Esophagus muscularis mucosa (tissue), 4 donors: Measurements from ENCODE around the gene HDAC4. TPM values are rescaled to one million over a fixed set of nuclear protein-coding genes. Genes with fewer than 3 reads are reported as not detected.

Experiments
- DNase-seq: peaks from one replicate; pipeline ENCODE4 v3.0.0-alpha.2; 2017; ENCODE audit errors: extremely low spot score
- H3K27ac ChIP-seq, 4 donors: fragments of 200-600 bp; sonication (generic); replicated peaks in 1 of 4; 1 replicate in 3 of 4; 2 replicates in 1 of 4; pipeline ENCODE4 v1.5.1; 2016 to 2019; ENCODE audit warnings: mild to moderate bottlenecking in 1 of 4
- H3K27me3 ChIP-seq, 4 donors: fragments of 200-600 bp; sonication (generic); one replicate each; pipeline versions ENCODE4 v1.5.1 to v1.6.0; 2016 to 2019
- H3K36me3 ChIP-seq, 4 donors: fragments of 200-600 bp; sonication (generic); one replicate each; pipeline ENCODE4 v1.5.1; 2016 to 2019
- H3K4me1 ChIP-seq, 4 donors: fragments of 200-600 bp; sonication (generic); one replicate each; pipeline ENCODE4 v1.5.1; 2016 to 2019
- H3K4me3 ChIP-seq, 4 donors: fragments of 200-600 bp; sonication (generic); 1 replicate in 2 of 4; 2 replicates in 2 of 4; pipeline ENCODE4 v1.5.1; 2016 to 2019; ENCODE audit warnings: mild to moderate bottlenecking in 4 of 4, moderate library complexity in 1 of 4
- H3K9me3 ChIP-seq, 4 donors: fragments of 200-600 bp; sonication (generic); 1 replicate in 3 of 4; 2 replicates in 1 of 4; pipeline ENCODE4 v1.5.1; 2016 to 2019
- CTCF ChIP-seq, 3 experiments: fragments of 200-600 bp in 2 of 3; fragments of 450-650 bp in 1 of 3; sonication (generic) in 2 of 3; IDR thresholded peaks; one replicate each; pipeline ENCODE4 v1.5.1; 2017 to 2019; ENCODE audit warnings: antibody characterized with exemption in 3 of 3, mild to moderate bottlenecking in 2 of 3, moderate library complexity in 1 of 3
- EP300 ChIP-seq: sonication (generic); formaldehyde crosslinking; IDR thresholded peaks from one replicate; pipeline ENCODE4 v1.6.1; 2017; ENCODE audit warnings: antibody characterized with exemption
- POLR2A ChIP-seq: fragments of 450-650 bp; IDR thresholded peaks from one replicate; pipeline ENCODE4 v1.6.1; 2017; ENCODE audit warnings: antibody characterized with exemption, moderate library complexity, mild to moderate bottlenecking, low read depth
- POLR2AphosphoS5 ChIP-seq, 2 donors: sonication (generic); formaldehyde crosslinking; IDR thresholded peaks; one replicate each; pipeline ENCODE4 v1.6.1; 2017; ENCODE audit warnings: antibody characterized with exemption in 2 of 2
- WGBS: methylation state at CpG from one replicate; pipeline ENCODE4 v1.1.5; 2018; 5-methylcytosine and 5-hydroxymethylcytosine counted together
- intact Hi-C: fragments of 100-400 bp; cut with DNase I; formaldehyde crosslinking; loops from one replicate; pipeline ENCODE4 v1.15.1; 2023
- total RNA-seq, 4 donors: library from RNA; depleted of rRNA; stranded (reverse); fragments of >200 nt; gene quantifications; one replicate each; pipeline versions ENCODE4 v1.1.0 to v1.2.1, GENCODE V29; 2016

Gene HDAC4
- total RNA-seq, 4 donors from 2014 or later, result 59.4 to 119 (median 76.1) TPM

- WGBS, result 44% methylated on average over 7 of the region's 15 CpGs
- Histone ChIP-seq H3K4me3 (peak overlapping the region in 2 of 4 donors; percentile 6 to 12), H3K4me1 (peaks cover 57 to 76% (median 71%) of the 10 kb centered on the region in 4 donors), H3K27ac (peak overlapping the region; percentile 91 to 97 (median 91)), H3K27me3 (no peaks in the 10 kb centered on the region), H3K36me3 (no peaks in the 10 kb centered on the region), H3K9me3 (no peaks in the 10 kb centered on the region)
- no peak for TF ChIP-seq POLR2AphosphoS5 (IDR thresholded peaks at IDR 0.05)
- TF ChIP-seq CTCF (IDR thresholded peaks at IDR 0.05), result no peak
- no peak for TF ChIP-seq EP300
- TF ChIP-seq POLR2A, result no peak
- intact Hi-C loops, result no loop called here
- DNase-seq, result no peak
Observed at GRCh38 chr2:239329972-239330572, 70.7 kb downstream of the HDAC4 start.

DNA sequence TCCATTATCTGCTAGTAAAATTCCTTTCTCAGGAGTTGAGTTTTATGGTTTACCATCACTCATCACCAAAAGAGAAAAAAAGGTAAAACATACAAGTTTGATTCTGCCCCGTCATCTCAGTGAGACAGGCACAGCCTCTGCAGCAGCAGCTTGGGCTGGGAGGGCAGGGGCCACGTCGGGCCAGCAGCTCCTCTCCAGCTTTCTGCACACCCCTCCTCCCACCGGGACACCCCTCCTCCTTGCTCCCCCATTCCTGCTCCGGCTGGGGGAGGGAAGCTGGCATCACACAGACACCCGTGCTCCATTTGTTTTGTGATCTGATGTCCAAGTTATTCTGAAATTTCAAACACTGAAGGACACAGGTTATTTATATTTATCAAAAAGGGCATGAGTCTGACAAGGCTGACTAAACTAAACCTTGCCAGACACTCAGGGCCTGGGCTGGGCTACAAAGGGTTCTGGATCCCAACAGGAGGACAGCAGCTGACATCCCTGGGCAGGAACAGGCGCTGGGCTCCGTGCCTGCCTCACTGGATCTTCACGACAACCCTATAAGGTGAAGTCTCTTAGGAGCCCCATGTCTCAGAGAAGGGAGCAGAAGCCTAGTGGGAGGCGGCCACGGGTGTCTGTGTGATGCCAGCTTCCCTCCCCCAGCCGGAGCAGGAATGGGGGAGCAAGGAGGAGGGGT lies 71.4 kb downstream of the HDAC4 start:
- TF ChIP-seq EP300 (peak; percentile 28), POLR2AphosphoS5 (IDR thresholded peaks at IDR 0.05) (peak; percentile 79 to 87), POLR2A (no peak)
- H3K9me3 ChIP-seq, result no peaks in the 10 kb centered on the region
- 29% methylated on average over 12 of the region's 12 CpGs for WGBS
- DNase-seq, result no peak
- intact Hi-C loops, result no loop called here
- no peaks in the 10 kb centered on the region for H3K36me3 ChIP-seq
- H3K27me3 ChIP-seq, result no peaks in the 10 kb centered on the region
- peak overlapping the region; percentile 91 to 97 (median 91) for H3K27ac ChIP-seq
- H3K4me1 ChIP-seq, result peaks cover 57 to 77% (median 76%) of the 10 kb centered on the region in 4 donors
- H3K4me3 ChIP-seq, result peak overlapping the region; percentile 6 to 22 (median 14)

DNA sequence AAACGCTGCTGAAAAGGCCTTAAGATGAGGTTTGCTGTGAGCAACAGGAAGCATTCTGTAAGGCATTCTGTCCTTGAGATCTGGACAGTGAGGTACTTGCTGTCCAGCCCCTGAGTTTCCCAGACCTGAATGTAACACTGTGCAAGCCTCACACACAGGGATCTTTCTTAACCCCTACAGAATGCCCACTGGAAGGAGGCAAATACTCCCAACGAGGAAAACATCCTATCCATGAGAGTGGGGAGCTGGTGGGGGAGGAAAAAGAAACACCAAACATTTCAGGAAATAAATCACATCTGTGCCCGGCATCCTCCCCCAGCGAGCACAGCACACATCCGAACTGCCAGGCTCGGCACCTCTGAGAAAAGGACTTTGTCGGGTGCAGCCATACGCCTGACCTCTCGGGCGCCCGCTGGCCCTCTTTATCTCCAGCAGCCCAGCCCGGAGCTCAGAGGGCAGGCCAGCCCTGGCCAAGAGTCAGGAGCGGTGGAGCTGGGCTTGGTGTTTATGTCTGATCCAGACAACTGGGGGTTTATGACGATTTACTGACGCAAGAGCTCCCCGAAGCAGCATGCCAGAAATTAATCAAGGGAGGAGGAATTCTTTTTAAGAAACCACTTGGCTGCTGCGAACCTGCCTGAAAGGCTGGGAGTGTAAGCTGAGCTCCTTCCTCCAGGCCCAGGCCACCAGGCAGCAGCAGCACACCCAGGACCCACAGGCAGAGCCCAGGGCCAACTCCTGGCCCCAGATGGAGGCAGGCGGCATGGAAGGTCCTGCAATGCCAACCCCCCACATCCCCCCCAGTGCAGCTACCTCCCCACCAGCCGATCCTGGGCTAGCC lies 72.2 kb downstream of the HDAC4 start:
- no peaks in the 10 kb centered on the region for H3K9me3 ChIP-seq
- no peaks in the 10 kb centered on the region for H3K27me3 ChIP-seq
- H3K36me3 ChIP-seq, result no peaks in the 10 kb centered on the region
- DNase-seq, result no peak
- intact Hi-C loops, result no loop called here
- peak overlapping the region; percentile 10 to 22 (median 19) for H3K4me3 ChIP-seq
- 13% methylated on average over 16 of the region's 19 CpGs for WGBS
- peak overlapping the region; percentile 91 to 97 (median 91) for H3K27ac ChIP-seq
- peaks cover 57 to 86% (median 85%) of the 10 kb centered on the region in 4 donors for H3K4me1 ChIP-seq
- TF ChIP-seq EP300 (peak; percentile 64), POLR2AphosphoS5 (IDR thresholded peaks at IDR 0.05) (peak; percentile 83 to 92), CTCF (IDR thresholded peaks at IDR 0.05) (peak in 2 of 3 experiments; percentile 21 to 35), POLR2A (peak; percentile 38)

DNA sequence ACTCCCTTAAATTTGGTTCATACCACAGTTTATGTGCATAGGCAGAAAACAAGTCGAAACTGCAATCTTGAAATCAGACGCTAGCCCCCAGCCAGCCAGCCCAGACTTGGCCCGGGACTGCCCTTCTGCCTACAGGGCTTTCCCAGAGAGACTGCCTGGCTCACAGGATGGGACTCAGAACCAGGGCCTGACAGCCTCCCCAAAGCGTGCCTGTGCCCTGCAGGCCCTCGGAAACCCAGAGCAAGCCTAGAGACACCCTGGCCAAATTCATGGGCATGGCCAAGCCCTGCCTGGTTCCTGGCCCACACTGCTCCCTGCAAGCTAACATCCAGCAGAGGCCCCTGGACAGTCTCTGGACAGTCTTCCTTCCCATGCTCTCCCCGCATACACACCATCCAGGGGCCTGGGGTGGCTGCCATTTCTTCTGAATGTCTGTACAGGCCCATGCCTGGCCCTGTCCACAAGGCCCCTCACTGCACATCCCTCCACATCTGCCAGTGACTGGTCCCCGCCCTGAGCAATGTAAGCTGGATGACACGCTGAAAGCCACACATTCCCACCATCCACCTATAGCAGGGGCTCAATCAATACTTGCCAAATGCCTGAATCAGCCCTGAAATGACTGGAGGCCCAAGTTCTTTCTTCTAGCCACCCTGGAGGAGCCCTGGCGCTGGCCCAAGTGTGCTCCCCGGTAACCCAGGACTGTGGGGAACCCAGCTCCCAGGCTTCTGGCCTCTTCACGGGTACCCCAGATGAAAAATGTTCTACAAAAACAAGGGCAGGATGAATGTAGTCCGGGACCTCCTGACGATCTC lies 73.1 kb downstream of the HDAC4 start:
- Histone ChIP-seq H3K4me3 (no peak overlapping the region), H3K9me3 (no peaks in the 10 kb centered on the region), H3K27me3 (no peaks in the 10 kb centered on the region), H3K27ac (peak overlapping the region; percentile 91 to 97 (median 91)), H3K4me1 (peaks cover 63 to 90% (median 89%) of the 10 kb centered on the region in 4 donors), H3K36me3 (no peaks in the 10 kb centered on the region)
- 73% methylated on average over 9 of the region's 13 CpGs for WGBS
- DNase-seq, result no peak
- TF ChIP-seq POLR2AphosphoS5 (IDR thresholded peaks at IDR 0.05), result no peak
- intact Hi-C loops, result no loop called here

GRCh38 chr2:239326831-239327535 lies 73.8 kb downstream of the HDAC4 start:
- no peak for TF ChIP-seq POLR2A
- peak in 1 of 2 donors; percentile 45 for TF ChIP-seq POLR2AphosphoS5 (IDR thresholded peaks at IDR 0.05)
- intact Hi-C loops, result no loop called here
- DNase-seq, result no peak
- peak overlapping the region; percentile 91 to 97 (median 91) for H3K27ac ChIP-seq
- peaks cover 65 to 92% (median 89%) of the 10 kb centered on the region in 4 donors for H3K4me1 ChIP-seq
- no peaks in the 10 kb centered on the region for H3K27me3 ChIP-seq
- H3K36me3 ChIP-seq, result no peaks in the 10 kb centered on the region
- WGBS, result 79% methylated on average over 12 of the region's 16 CpGs
- no peak overlapping the region for H3K4me3 ChIP-seq
- H3K9me3 ChIP-seq, result no peaks in the 10 kb centered on the region
